ENCODE results near the gene HSPB7.
A peak's percentile ranks its signal among the peaks of the same experiment; 100 is the strongest.
"Not testable (repeated sequence)": the region's sequence is repeated elsewhere in the genome, so short reads cannot be mapped to it uniquely, and the experiment has no call there.

HSPB7 gene

DNA sequence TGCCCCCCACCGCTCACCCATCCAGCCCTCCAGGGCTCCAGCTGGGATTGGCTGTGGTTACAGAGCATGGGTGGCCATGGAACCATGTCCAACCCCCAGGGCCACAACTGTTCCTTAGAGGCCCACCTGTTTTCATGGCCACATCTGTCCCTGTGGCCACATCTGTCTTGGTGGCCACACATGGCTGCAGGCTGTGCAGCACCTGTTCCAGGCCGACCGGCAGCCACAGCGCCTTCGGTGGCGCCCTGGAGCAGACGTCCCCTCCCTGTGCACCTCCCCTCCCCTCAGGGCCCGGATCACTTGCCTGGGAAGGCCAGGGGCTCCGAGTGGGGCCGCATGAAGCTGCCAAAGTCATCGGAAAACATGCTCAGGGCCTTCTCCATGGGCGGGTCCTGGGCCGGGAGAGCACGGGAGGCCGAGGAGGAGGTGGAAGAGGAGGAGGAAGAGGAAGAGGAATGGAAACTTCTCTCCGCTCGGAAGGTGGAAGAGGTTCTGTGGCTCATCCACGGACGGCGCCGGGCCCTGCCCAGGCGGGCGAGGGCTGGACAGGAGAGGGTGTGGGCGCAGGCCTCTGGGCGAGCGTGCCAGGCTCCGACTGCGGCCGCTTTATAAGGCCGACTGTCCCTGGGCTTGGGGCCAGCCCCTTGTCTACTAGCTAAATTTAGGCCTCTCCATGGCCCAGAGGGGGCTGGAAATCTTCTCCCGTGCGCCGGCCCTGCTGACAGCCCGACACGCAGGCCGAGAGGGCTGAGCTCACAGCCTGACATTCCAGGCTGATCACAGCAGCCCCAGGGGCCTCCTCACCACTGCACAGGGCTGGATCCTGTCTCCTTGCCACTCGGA is at the start of gene HSPB7:
TSS of gene HSPB7 (minus strand) at position 583 of the 843 bp plus-strand sequence. CDS start at position 503, 80 bp downstream.
- DNase-seq (ENCODE audit: low read depth), result no peak

DNA sequence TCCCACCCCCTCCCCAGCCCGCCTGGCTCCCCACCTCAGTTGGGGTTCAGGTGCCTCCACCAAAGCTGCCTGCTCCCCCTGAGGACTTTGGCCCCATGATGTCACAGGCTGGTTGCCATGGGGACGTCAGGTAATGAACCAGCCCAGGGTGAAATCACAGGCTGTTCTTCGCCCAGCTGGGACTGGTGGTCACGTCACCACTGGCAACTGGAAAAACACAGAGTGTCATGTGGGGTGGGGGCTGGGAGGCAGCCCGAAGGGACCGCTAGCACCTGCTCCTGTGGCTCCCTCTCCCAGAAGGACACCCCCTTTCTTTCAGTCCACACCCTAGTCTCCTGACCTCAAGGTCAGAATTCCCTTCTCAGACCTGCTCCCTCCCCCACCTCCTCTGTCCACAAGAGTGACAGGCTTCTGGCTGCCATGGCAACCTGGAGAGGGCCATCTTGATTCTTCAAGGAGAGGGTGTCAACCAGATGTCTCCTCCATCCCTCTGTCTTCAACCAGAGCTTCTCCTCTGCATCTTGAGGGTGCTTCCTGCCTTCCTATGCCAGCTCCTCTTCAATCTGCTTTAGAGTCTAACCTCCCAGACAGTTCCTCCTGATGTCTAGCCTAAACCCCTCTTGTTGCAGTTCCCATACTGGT is 49.4 kb upstream of the HSPB7 start:
- no peak for DNase-seq (ENCODE audit: low read depth)

DNA sequence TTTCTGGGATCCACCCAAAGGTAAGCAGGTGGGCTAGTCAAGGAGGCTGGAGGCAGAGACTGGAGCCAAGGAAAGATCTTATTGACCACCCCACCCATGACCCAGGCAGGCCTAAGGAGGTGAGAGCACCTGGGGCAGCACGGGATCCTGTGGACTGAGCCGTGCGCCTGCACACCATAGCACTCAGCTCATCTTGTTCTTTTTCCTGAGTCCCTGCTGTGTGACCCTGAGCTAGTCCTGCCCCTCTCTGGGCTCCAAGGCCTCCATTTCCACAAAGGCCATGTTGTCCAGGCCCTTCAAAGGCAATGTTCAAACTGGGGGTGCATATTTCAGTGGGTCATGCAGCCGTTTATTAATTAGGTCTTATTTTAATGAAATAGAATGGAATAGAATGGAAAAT is 48.4 kb upstream of the HSPB7 start:
- no peak for DNase-seq (ENCODE audit: low read depth)

DNA sequence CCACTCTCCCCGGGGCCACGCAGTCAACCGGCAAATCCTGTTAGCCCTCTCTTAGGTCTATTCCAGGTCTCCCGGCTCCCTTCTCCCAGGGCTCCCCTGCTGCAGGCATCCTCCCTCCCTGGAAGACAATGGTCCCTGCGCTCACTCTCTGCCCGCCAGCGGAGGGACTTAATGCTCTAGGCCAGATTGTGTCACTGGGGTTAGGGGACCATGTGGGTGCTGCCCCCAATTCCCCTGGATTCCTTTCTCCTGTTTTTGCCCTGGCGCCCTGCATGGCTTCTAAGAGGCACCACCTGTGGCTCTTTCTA is 47.4 kb upstream of the HSPB7 start:
- no peak for DNase-seq (ENCODE audit: low read depth)

DNA sequence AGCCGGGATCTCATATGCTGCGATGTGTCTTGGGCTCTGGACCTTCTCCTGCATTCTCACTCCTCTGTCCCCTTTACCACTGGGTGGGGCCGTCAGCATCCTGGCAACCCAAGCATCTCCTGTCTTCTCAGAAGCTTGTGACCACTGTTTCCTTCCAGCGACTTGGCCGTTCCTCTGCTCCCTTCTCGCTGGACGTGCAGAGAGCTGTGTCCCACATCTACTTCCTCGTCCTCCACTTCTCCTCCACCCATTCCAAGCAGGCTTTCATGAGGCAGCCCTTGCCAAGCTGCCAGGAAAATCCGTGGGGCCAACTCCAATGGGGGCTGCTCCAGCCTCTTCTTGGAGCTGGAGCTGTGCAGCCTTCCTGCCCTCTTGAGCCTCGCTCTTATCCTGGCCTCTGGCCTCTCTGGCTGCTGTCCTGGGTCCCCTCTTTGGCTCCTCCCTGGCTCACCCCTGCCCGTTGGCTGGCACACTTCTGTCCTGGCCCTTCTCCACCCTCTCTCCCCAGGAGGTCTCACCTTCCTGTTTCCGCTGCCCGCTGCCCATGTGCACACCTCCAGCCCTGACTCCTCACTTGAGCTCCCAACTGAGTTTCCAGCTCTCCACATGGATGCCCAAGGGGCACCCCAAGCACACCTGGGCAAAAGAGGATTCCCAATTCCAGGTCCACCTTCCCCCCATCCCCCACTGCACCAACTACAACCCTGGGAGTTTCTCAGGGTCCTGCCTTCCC is 46.9 kb upstream of the HSPB7 start:
- DNase-seq (ENCODE audit: low read depth), result no peak

DNA sequence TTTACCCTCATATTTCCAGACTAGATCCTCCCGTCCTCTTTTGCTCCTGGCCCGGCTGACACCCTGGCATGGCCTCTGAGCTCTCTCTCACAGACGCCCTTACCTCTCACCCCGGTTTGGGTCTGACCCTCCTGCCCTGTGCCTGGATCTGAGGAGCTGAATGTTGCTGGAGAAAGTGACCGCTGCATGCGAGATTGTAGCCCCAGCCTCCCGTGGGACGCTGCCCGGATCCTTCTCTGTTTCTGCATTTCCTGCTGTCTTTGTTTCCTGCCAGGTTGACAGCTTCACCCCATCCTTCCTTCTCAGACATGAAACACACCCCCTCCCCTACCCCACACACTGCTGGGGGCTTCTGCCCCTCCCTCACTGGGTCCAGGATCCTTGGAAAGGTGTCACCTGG is 46.1 kb upstream of the HSPB7 start:
- DNase-seq (ENCODE audit: low read depth), result no peak

DNA sequence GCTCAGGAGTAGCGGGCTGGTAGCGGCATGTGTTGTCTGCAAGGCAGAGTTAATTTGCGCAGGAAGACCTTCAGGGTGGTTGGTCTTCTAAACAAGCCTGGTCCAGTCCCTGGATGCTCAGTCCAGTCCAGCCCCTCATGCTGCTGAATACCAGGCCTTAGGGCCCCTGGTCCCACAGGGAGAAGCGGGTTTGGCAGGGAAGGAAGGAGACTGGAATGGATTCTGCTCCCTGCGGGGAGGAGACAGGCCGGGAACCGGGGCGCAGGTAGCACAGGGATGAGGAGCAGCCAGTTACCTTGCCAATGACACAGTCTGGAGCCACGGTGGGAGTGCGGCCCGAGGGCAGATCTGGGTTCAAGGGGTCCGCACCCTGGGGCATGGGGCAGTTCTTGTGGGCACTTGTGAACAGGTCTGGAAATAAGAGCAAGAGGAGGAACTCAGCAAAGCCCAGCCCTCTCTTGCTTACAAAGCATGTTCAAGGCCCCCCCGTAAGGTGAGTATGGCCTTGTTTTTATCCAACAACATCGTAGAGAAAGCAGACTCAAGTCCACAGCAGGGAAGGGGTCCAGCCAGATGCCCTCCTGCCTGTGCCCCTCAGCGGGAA is 45.5 kb upstream of the HSPB7 start:
- DNase-seq (ENCODE audit: low read depth), result no peak

DNA sequence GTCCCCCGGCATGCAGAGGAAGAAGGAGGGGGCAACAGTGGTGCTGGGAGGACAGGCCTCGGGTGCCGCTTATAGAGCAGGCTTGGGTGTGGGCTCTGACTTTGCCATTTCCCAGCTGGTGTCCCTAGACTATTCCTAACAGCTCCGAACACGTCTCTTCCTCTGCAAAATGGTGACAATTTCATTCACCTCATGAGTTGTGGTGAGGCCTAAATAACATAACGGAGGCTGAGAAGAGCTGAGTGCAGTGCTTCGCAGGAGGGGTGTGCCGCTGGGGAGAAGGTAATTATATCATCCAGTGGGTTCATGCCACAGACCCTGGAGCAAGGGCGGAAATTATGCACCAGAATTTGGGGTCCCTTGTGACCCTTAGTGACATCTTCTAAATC is 44.8 kb upstream of the HSPB7 start:
- not testable (repeated sequence) for DNase-seq (ENCODE audit: low read depth)

DNA sequence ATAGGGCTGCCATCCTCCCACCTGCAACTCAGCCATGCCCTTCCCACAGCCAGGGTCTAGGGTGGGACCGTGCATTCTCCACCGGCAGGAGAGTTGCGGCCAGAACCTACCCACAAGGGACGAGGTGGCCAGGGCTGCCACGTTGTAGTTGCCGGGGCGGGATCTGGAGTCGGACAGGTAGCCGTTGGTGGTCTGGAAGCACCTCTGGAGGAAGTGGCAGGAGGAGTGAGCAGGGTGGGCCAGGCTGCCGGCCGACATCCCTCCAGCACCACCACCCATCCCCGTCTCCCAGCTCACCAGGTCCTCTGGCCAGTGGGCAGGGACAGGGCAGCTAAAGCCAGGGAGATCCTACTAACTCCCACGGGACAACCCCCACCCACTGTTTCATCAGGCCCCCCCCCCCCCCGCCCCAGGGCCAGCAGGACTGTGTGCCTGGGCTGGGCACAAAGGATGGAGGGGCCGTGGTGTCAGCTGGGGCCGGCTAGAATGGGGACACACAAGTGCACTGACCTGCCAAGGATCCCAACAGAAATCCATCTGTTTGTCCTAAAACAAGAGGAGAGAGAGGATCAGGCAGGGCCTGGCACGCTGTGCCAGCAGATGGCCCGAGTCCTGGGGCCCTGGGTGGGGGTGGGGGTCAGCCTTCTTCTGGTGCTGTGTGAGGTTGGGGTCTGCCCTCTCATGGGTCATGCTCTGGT is 44.3 kb upstream of the HSPB7 start:
- not testable (repeated sequence) for DNase-seq (ENCODE audit: low read depth)

DNA sequence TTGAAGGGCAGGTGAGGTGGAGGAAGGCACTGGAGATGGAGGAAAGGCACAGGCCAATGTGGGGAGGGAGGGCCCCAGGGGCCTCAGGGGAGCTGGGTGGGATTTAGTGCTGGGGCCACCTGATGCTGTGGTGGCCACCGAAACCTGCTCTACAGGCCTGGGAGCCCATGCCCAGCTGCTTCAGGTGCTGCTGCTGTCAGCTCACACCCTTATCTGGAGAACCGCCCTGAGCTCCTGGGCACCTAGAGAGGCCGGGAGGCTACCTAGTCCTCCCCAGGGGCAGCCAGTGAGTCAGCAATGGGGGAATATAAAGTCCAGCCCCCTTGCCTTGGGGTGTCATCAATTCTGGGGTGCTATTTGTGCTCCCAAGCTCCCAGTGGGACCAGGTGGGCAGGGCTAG is 43.4 kb upstream of the HSPB7 start:
- DNase-seq (ENCODE audit: low read depth), result no peak

DNA sequence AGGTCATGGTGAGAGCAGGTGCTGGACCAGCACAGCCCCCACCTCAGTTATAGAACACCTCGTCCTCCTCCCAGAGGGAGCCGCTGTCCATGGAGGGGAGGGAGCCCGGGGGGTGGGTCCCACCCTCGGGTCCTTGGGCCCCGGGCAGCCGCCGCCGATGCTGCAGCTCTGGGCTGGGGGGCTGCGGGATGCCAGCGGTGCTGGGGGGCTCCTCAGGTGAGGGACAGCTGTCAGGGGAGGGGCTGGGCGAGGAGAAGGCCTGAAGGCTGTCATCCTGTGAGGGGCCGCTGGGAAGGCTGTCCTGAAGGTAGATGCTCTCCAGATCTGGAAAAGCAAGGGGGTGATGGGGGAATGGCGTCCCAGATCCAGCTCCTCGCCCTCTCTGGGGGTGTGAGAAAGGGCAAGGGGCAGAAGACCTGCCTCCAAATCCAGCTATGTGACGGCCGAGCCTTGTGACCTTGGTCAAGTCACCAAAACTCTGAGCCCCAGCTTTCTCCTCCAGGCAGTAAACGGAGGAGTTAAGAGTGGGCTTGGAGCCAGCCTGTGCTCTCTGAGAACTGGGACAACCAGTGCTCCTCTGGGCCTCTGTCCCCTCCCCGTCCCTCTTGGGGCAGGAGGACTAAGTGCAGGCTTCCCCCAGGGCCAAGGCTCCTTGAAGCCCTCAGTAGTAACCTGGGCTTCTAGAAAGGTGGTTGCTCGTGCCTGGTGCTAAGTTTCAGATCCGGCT is 40.7 kb upstream of the HSPB7 start:
- not testable (repeated sequence) for DNase-seq (ENCODE audit: low read depth)

DNA sequence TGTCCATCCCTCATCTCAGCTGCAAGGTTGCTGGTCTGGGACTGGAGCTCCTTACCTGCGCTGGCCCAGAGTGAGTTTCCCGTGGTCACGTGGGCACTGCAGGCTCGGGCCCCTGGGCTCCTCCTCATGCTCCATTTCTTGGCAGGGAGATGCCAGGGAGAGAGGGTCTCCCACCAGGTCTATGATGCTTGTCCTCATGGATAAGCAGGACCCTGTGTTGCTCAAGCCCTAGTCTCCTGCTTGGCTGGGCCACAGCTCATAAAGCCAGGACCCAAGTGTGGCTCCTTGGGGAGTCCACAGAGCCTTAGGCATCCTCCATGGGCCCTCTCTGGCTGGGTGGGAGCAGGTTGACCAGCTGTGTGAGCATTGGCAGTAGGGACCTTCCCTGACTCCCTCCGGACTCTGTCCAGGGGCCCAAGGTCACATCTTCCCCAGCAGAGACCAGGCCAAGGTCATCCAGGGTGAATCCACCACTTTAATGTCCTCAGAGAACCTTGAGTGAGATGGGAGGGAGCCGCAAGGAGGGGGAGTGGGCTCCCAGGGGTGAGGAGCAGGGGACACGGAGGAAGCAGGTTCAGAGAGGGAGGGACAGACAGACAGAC is 39.6 kb upstream of the HSPB7 start:
- not testable (repeated sequence) for DNase-seq (ENCODE audit: low read depth)

DNA sequence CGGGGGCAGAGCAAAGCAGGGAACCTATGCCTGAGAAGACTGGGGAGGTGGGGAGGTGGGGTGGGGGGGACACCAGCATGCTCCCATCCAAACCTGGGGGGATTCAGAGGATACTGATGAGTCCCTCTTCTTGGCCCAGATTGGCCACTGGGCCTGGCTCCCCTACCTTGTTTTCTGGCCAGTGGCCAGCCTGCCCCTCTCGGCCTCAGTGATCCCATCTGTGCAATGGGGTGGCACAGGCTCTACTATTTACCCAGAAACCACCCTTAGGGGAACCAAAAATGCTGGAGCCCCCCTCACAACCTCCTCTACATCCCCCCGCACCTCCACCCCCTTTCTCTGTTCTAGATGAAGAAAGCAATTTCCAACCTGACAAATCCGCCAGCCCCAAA is 38.7 kb upstream of the HSPB7 start:
- not testable (repeated sequence) for DNase-seq (ENCODE audit: low read depth)

DNA sequence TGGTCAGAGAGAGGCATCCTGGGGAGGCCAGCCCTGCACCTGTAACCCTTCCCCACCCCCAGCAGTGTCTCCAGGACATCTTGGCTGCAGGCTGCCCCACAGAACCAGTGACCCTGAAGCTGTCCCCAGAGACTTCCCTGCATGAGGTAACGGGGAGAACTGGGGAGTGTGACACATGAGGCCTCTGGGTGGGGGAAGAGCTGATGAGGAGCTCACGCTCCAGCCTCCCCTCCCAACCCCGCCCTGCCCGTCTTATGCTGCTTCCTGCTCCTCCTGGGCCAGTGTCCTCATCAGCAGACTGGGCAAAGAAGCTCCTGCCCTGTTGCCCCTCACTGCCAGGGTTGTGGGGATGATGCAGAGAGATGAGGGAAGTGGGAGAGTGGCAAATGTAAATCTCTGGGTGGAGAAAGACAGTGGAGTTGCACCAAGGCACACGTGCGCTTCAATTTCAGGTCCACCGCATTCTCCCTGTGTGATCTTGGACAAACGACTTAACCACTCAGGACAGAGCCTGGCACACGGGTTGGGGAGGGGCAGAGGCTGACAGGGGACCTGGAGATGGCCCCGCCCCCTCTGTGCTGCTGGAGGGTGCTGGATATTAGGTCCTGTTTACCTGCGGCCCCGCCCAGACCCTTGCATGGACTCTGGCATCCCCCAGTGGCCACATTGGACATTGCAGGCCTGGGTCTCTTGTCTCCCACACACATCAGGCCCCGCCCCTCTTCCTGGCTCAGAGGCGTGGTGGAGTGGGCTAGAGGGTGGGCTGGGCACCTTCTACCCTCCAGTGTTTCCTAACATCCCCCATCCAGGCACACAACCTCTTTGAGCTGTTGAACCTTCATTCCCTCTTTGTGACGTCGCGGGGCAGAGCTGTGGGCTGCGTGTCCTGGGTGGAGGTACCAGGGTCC is 38.0 kb upstream of the HSPB7 start:
- DNase-seq (ENCODE audit: low read depth), result peak; percentile 75

DNA sequence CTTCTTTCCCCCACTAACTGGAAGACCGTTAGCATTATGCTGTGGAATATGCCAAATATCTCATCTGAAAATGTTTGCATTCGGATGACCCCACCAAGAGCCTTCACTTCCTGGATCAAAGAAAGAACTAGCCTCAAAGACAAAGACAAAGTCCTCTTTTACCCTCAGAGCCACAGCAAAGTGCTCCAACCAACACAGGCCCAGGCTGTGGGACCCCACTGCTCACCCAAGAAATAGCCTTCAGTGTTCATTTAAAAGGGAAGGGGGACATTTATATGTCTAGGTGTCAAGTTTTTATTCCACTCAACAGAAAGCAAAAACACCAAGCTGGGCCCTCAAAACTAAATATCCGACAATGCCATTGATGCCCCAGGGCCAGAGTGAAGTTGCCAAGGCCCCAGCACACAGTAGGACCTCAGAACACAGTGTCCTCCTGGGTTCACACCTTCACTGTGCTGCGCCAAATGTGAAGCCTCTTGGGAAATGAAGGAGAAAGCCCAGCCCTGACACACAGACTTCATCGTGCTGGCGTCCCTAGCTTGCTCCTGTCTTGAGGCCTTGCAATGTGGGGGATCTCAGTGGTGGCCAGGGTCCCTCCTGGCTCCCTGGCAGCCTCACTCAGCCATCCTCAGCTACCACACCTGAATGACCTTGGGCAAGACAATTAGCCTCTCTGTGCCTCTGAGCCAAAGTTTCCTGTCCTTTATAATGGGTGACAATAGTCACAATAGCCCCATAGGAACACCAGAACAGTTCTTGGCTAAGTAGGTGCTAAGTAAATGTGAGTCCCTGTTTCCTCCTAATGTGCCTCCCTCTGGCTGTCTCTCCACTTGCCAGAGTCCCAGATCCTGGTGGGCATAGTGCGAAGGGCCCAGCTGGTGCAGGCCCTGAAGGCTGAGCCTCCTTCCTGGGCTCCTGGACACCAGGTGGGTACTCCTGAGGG is 37.0 kb upstream of the HSPB7 start:
- no peak for DNase-seq (ENCODE audit: low read depth)

DNA sequence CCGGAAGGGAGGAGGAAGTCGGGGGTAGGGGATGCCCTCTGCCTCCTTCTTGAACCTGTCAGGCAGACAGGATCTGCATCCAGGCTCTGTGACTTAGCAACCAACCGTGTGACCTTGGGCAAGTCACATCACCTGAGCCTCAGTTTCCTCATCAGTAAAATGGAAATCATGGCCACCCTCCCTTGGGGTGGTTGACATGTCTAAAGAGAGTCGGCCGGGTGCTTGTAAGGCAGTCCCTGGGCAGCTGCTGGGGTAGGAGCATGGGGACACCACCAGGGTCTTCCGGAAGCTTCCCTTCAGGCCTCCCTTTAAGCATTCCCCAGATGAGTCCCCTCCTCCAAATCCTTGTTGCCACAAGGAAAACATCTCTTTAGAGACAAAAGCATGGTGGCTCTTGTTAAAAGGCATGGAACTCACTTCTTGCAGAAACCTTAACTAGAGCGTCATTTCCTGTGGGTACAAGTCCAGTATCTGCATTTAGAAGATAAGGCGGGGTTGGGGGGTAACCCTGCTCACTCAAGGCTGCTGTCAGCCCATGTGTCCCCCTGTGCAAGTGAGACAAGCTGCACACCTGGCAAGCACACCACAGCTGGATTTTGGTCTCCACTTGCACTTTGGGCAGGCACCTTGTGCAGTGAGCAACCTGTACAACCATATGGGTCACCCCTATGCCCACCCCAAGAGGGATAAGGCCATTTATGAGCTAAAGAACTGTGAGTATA is 36.1 kb upstream of the HSPB7 start:
- DNase-seq (ENCODE audit: low read depth), result no peak

DNA sequence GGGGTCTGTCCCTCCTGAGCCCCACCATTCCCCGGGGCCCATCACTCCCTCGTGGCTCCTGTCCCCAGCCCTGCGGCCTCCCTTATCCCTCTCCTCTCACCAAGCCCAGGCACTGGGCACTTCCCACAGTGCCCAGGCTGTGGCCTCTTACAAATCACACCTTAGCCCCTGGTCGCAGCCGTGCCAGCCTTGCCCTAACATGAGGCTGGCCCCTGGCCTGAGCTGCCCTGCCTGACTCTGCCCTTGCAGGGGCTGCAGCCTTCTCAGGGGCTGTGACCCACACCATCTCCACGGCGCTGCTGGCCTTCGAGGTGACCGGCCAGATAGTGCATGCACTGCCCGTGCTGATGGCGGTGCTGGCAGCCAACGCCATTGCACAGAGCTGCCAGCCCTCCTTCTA is 34.1 kb upstream of the HSPB7 start:
- DNase-seq (ENCODE audit: low read depth), result not testable (repeated sequence)

DNA sequence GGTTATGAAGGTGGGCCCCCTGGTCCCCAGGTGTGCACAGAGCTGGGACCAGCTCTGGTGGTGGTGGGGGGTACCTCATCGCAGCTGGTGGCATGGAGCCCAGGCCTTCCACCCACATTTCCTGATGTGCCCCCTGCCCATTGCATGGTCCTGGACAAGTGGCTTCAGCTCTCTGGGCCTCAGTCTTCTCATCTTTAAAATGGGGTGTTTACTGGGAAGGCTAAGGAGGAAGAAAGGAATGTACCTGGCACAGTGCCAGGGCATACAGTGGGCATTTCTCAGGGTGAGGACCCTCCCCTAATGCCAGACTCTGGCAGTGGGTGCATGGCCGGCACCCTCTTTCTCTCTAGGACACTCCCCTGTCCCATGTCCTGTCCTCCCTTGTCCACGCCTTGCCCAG is 33.2 kb upstream of the HSPB7 start:
- DNase-seq (ENCODE audit: low read depth), result no peak
